ENCODE results near the gene DST.
A peak's percentile ranks its signal among the peaks of the same experiment; 100 is the strongest.

The DST gene

DNA sequence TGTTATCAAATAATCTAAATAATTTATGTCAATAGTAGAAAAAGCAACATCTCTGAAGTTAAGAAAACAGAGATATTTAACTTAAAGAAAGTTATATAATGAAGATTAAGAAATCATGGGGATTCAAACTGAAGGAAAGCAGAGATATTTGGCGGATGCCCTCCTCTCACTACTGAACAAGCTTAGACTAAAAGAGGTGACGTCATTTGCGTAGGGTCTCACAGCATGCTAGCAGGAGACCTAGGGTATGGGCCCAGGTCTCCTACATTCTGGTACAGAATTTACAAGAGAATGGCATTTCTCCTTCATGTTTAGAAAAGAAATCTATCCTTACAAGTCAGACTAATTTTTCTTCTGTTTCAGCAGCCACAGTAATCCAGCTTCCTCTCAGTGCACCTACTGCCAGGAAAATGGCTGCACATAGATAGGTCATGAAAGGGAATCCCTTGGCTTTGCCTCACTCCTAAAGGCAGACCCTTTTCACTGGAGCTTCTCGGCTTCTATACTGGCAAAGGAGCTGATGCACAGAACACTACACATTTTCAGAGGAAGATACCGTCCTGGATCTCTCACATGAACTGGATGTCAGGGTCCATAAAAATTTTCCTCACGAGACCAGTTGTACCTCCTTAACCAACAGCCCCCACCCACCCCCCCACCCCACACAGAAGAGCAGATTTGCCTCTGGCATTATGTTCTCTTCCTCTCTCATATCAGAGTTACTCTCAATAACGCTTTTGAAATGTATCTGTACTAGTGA is 41.8 kb upstream of the DST start:
- Histone ChIP-seq H3K4me1 (no peaks in the 10 kb centered on the region; the same call in 1 of the 2 replicates), H3K36me3 (no peaks in the 10 kb centered on the region), H3K9me3 (no peaks in the 10 kb centered on the region), H3K27me3 (no peaks in the 10 kb centered on the region), H3K4me3 (ENCODE audit: low read depth, low read length) (no peak overlapping the region)
- no peak for DNase-seq
- no peak for TF ChIP-seq CTCF (IDR thresholded peaks at IDR 0.05; ENCODE audit: low read depth, low read length)

GRCh38 chr6:56683882-56684281 is 41.2 kb upstream of the DST start:
- Histone ChIP-seq H3K9me3 (no peaks in the 10 kb centered on the region), H3K36me3 (no peaks in the 10 kb centered on the region), H3K4me3 (ENCODE audit: low read depth, low read length) (no peak overlapping the region), H3K27me3 (no peaks in the 10 kb centered on the region), H3K4me1 (no peaks in the 10 kb centered on the region; the same call in 1 of the 2 replicates)
- TF ChIP-seq CTCF (IDR thresholded peaks at IDR 0.05; ENCODE audit: low read depth, low read length): no peak
- DNase-seq: no peak

DNA sequence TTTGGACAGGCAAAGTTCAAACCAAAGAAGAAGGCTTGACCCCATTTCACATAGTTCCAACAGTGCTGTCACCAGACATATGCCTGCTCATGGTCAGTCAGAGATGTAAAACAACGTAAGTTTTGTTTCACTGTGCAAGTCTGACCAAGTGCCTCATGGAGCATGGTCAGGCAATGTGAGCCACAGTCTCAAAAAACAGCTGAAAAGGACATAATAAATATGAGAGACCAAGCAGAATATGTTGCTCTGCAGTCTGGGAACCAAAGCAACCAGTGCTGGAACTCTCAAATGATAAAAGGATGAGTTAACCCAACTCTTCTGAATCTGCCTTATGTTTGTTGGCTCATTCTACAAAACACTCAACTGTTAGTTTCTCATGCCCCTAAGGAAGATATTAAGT is 39.9 kb upstream of the DST start:
- TF ChIP-seq CTCF (IDR thresholded peaks at IDR 0.05; ENCODE audit: low read depth, low read length): no peak
- no peaks in the 10 kb centered on the region; the same call in 1 of the 2 replicates for H3K4me1 ChIP-seq

DNA sequence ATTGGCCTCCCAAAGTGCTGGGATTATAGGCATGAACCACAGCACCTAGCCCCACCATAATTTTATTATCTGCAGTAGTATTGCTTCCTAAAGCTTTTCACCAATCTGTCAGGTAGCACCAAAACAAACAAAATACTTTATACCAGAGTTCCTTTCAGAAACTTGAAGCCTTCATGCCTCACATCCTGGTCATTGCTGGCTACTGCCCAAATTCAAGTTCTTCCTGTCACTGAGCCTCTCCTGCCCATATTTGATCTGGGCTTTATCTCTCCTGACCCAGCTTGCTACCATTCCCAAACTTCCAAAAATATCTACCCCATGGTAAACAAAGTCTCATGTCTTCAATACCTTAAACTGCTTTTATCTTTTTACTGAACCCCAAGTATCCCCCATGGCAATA is 34.9 kb upstream of the DST start:
- Histone ChIP-seq H3K4me3 (ENCODE audit: low read depth, low read length) (no peak overlapping the region), H3K27me3 (no peaks in the 10 kb centered on the region), H3K9me3 (no peaks in the 10 kb centered on the region), H3K36me3 (no peaks in the 10 kb centered on the region), H3K4me1 (no peaks in the 10 kb centered on the region; the same call in 1 of the 2 replicates)
- TF ChIP-seq CTCF (IDR thresholded peaks at IDR 0.05; ENCODE audit: low read depth, low read length): no peak
- DNase-seq: no peak

More for the DNA sequence above, 39.9 kb upstream of the DST start:
- H3K27me3 ChIP-seq: no peaks in the 10 kb centered on the region
- no peaks in the 10 kb centered on the region for H3K36me3 ChIP-seq
- no peak overlapping the region for H3K4me3 ChIP-seq (ENCODE audit: low read depth, low read length)
- no peaks in the 10 kb centered on the region for H3K9me3 ChIP-seq
- no peak for DNase-seq

DNA sequence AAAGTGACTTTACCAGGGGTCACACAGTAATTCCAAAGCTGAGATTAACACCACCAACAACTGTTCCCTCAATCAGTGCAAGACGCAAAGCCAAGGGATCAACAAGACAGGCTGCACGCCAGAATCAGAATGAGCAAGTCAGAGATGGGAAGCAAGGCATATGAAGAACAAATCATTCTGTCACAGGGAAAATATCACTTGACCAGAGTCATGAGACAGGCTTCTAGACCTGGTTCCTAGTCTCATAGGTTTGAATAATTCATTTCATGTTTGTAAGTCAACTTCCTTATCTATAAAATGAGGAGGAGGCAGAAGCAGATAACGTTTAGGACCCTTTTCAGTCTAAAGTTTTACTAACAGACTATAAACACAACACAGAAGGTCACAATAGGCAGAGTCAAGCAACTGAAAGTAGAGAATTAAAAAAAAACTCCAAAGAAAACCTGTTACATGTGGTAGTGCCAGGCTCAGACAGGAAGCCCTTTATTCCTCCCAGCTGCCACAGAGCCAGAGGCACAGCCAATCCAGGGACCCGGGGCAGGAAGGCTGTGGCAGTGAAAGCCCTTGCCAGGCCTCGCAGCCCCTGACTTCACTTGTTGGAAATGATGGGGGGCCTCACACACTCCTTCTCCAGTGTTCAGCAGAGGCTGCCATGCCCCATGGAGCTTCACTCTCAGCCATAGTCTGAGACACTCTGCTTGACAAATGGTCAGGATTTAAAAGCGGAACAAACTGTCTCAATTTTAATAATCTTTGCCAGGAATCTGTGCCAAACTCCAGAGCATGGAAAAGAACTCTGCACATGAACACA is 29.2 kb upstream of the DST start:
- no peak overlapping the region for H3K4me3 ChIP-seq (ENCODE audit: low read depth, low read length)
- no peaks in the 10 kb centered on the region for H3K27me3 ChIP-seq
- no peak for TF ChIP-seq CTCF (IDR thresholded peaks at IDR 0.05; ENCODE audit: low read depth, low read length)
- no peaks in the 10 kb centered on the region for H3K9me3 ChIP-seq
- H3K36me3 ChIP-seq: 0 out of 2 replicates have a peak, but pooled peaks cover 5% of the 10 kb centered on the region
- H3K4me1 ChIP-seq: peaks cover 4% of the 10 kb centered on the region; the same call in 1 of the 2 replicates
- peak; percentile 28 for DNase-seq
